HG03558 (cell line): Measurements from ENCODE around the gene SRD5A3.
A peak's percentile ranks its signal among the peaks of the same experiment; 100 is the strongest.

ENCODE experiments used
- ATAC-seq: cut with Tn5 transposase; IDR thresholded peaks from one replicate; pipeline ENCODE4 v1.9.1; 2021; ENCODE audit warnings: moderate number of reproducible peaks; ENCODE audit not compliant: unreplicated experiment; ENCODE audit errors: extremely low read depth

SRD5A3 gene

DNA sequence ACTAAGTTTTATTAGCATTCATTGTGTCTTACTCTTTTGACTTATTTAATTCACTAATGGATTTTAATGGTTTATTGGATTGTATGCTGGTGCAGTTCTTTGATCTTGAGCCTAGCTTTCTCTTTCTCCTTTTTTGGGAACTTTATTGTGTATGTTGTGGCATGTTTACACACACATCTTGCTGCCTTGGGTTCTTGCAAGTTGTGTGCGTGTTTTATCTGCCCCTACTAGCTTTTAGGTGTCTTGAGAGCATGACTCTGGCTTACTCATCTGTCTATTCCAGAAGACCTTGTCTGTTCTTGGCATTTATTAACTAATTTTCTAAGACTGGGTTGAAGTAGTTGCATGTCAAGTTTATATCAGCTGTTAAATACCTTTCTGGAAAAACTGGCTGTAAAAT is 52.4 kb downstream of the SRD5A3 start:
- ATAC-seq = no peak

DNA sequence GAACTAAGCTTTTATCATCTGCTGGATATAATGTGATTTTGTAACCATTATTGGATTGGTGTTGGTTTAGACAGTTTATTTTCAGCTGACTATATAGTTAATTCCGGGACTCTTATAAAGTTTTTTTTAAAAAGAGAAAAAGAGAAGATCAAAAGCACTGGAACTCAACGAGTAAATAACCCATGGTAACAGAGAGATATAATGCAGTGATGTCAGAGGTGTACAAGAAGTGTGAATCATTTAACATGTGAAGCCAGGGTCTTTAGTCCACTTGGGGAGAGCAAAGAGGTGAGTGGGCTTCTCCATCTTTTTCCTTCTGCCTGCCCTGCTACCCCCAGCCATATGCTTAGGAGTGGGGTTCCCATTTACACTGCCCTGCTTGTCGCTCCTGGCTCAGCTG is 52.9 kb downstream of the SRD5A3 start:
- no peak for ATAC-seq

DNA sequence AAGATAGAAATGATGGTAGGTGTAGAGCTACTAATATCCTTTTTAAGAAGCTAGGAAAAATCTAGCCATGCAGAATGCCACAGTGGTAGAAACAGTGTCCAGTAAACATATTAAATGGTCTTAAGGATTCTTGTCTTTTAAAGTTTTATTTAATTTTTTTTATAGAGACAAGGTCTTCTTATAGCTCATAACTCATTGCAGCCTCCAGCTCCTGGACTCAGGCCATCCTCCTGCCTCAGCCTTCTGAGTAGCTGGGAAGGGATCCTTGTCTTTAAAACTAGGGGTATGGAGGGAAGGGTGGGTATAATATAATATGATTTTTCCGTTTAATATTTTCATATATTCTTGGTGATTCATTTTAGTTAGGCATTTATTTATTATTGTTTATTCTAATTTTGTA is 53.5 kb downstream of the SRD5A3 start:
- no peak for ATAC-seq

DNA sequence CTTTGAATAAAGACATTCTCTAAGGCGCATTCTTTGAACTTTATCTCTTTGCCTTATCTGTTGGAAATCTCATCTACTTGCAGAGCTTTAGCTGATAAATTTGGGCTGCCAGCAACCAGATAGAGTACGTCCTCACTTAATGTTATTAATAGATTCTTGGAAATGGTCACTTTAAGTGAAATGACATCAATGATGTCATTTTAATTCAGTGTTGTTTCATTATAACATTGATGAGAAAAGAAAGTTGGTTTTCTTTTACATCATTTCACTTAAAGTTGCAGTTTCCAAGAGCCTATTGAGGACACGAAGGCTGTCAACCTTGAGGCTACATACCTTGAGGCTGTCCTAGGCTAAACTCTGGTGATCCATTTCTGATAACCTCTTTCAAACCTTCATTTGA is 59.0 kb downstream of the SRD5A3 start:
- ATAC-seq = no peak

DNA sequence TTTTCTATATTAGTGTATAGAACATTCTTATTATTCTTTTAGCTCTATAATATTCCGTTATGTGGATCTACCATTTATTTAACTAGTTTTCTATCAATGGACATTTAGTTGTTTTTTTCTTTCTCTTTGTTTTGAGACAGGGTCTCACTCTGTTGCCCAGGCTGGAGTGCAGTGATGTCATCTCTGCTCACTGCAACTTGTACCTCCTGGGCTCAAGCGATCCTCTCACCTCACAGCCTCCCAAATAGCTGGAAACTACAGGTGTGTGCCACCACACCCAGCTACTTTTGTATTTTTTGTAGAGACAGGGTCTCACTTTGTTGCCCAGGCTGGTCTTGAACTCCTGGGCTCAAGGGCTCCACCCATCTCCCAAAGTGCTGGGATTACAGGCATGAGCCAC is 60.5 kb downstream of the SRD5A3 start:
- ATAC-seq = no peak

DNA sequence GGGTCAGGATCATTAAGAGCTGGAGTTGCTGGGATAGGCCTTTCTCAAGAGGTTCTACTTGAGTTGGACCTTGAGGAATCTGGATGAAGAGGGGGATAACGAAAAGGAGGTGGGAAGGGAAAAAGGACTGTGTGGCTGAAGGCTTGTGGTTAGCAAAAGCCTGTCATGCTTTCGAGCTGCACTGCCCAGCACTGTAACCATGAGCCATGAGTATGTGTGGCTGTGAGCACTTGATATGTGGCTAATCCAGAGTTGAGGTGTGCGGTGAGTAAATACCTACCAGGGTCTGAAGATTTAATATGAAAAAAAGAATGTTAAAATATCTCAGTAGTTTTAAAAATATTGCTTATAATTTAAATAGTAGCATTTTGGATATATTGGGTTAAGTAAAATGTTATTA is 61.1 kb downstream of the SRD5A3 start:
- no peak for ATAC-seq

DNA sequence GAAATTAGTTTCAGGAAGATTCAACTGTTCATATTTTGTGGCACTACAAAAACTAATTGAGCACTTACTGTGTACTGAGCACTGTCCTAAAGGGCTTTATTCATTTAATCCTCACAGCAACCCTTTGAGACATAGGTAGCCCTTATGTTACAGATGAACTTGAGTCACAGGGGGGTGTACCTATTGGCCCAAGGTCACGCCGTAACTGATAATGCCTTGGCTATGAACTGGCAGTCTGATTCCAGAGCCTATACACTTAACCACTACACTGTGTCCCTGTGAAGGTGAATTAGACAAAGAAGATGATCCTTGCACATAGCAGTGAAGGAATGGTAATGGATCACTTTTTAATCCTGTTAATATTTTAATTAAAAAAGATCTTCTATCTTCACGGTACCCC is 61.7 kb downstream of the SRD5A3 start:
- no peak for ATAC-seq

DNA sequence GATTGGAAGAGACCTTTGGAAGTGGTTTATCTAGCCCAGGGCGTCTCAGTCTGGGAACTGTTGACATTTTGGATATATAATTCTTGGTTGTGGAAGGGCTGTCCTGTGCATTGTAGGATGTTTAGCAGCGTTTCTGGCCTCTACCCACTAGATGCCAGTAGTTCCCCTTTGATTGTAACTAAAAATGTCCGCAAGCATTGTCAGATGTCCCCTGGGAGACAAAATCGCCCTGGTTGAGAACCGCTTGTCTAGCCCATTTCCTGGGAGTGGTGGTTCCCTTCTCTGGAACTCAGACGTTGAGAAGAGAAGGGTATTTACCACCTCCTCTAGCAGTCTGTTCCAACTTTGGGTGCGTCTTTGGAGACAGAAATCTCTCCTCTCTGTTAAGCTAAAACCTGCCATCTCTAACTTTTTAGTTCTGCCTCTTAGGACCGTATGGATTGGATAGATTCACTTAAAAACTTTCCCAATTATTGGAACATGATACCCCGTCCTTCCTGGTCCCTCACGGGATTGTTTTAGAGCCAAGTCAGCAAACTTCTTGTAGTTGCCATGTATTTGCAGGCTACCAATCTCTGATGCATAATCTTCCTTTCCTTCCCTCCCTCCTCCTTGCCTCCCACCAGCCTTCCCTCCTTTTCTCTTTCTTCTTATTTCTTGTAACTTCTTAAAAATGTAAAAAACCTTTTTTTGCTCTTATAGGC is 63.6 kb downstream of the SRD5A3 start:
- ATAC-seq = peak; percentile 40

DNA sequence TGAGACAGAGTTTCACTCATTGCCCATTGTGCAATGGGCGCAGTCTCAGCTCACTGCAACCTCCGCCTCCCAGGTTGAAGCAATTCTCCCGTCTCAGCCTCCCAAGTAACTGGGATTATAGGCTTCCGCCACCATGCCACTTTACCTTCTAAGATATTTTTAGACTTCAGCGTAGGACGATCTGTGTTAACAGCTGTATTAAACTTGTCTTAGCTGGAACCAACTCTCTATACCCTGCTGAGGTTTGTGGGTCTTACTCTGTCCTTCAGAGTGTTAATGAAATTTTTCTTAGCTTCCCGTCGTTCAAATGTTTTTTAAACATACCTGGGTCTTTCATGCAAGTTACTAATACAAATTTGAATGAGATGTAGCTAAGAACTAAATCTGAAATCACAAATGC is 64.4 kb downstream of the SRD5A3 start:
- no peak for ATAC-seq

DNA sequence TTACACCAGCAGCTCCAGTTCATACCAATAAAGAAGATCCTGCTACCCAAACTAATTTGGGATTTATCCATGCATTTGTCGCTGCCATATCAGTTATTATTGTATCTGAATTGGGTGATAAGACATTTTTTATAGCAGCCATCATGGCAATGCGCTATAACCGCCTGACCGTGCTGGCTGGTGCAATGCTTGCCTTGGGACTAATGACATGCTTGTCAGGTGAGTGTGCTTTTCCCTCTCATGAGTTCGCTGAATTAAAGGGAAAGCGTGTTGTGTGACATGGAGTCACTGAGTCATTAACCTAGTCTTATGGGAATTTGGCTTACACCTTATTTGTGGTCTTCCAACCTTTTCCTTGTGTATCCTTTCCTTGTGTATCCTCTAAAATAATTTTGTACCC is 65.6 kb downstream of the SRD5A3 start:
- ATAC-seq = no peak

DNA sequence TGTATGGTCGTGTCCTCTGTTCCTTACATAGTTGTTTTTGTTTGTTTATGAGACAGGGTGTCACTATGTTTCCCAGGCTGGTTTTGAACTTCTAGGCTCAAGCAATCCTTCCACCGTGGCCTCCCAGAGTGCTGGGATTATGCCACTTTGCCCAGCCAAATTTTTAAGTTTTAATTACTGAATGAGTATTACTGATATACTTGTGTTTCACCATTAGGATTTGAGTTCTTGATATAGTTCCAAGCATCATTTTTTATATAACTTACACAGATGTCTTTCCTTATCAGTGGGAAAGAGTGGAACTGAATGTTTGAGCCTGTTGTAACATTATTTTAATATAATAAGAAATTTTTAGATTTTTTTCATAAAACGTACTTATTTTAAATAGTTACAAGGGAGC is 70.1 kb downstream of the SRD5A3 start:
- ATAC-seq = no peak
